ENCODE data around the gene CDK9. TPM values are rescaled to one million over a fixed set of nuclear protein-coding genes. Genes with fewer than 3 reads are reported as not detected.

The CDK9 gene
- total and polyA plus RNA-seq, 5 experiments from 2014 or later = 28.3 to 147 (median 62.9) TPM

- no peaks in the 10 kb centered on the region for H3K9me3 Mint-ChIP-seq
Observed at GRCh38 chr9:127783111-127784008, 2.5 kb upstream of the CDK9 start.

GRCh38 chr9:127785023-127785932, 556 bp upstream of the CDK9 start:
- peak overlapping the region; percentile 93 to 99 (median 97) for H3K27ac Mint-ChIP-seq
- H3K36me3 Mint-ChIP-seq = peaks cover 0 to 38% (median 5%) of the 10 kb centered on the region in 3 donors
- peaks cover 29 to 74% (median 60%) of the 10 kb centered on the region in 4 donors for H3K4me1 Mint-ChIP-seq
- H3K9me3 Mint-ChIP-seq = no peaks in the 10 kb centered on the region
- peak overlapping the region; percentile 71 to 92 (median 88) for H3K4me3 Mint-ChIP-seq
- no peaks in the 10 kb centered on the region for H3K27me3 Mint-ChIP-seq
- POLR2A ChIA-PET = interaction anchor here (0.6 to 9.1 kb wide), 31 partner anchors 10 to 375 kb away, joined by 3 to 237 read pairs (median 4); partner anchors contain the start of genes BBLN, FPGS, PTRH1 and ST6GALNAC4
- ATAC-seq (peak; percentile 54 to 56), DNase-seq (peak; percentile 84 to 95 (median 91))

More at GRCh38 chr9:127783111-127784008, 2.5 kb upstream of the CDK9 start:
- peaks cover 26 to 77% (median 67%) of the 10 kb centered on the region in 4 donors for H3K4me1 Mint-ChIP-seq
- peak overlapping the region; percentile 50 to 90 (median 80) for H3K4me3 Mint-ChIP-seq
- DNase-seq (peak; percentile 33 to 87 (median 73)), ATAC-seq (peak; percentile 18 to 39)
- H3K27ac Mint-ChIP-seq = peak overlapping the region; percentile 93 to 99 (median 97)
- H3K36me3 Mint-ChIP-seq = peaks cover 0 to 20% (median 2%) of the 10 kb centered on the region in 3 donors
- POLR2A ChIA-PET = interaction anchor here (1.0 to 9.1 kb wide), 12 partner anchors 8 to 170 kb away, joined by 3 to 237 read pairs (median 14); partner anchors contain the start of genes ST6GALNAC4 and TOR2A
- no peaks in the 10 kb centered on the region for H3K27me3 Mint-ChIP-seq

- Mint-ChIP-seq H3K4me1 (peaks cover 27 to 65% (median 55%) of the 10 kb centered on the region in 4 donors), H3K36me3 (peaks cover 0 to 51% (median 8%) of the 10 kb centered on the region in 3 donors), H3K9me3 (no peaks in the 10 kb centered on the region), H3K27ac (peak overlapping the region; percentile 74 to 93 (median 89)), H3K27me3 (no peaks in the 10 kb centered on the region), H3K4me3 (peak overlapping the region; percentile 87 to 95 (median 90))
- ATAC-seq (no peak), DNase-seq (peak in 1 of 10 donors; percentile 41)
- POLR2A ChIA-PET = interaction anchor here (0.5 to 5.2 kb wide), 13 partner anchors 10 to 241 kb away, joined by 3 to 46 read pairs (median 4); partner anchors contain the start of gene FPGS
Observed at GRCh38 chr9:127786773-127787104, 905 bp downstream of the CDK9 start.

GRCh38 chr9:127788337-127789011, 2.6 kb downstream of the CDK9 start:
- H3K27me3 Mint-ChIP-seq = no peaks in the 10 kb centered on the region
- H3K4me1 Mint-ChIP-seq = peaks cover 20 to 56% (median 44%) of the 10 kb centered on the region in 4 donors
- no peaks in the 10 kb centered on the region for H3K9me3 Mint-ChIP-seq
- H3K36me3 Mint-ChIP-seq = peaks cover 0 to 62% (median 8%) of the 10 kb centered on the region in 3 donors
- peak overlapping the region in 2 of 10 donors; percentile 55 to 62 for H3K27ac Mint-ChIP-seq
- DNase-seq (no peak), ATAC-seq (no peak)
- peak overlapping the region in 2 of 10 donors; percentile 26 to 63 for H3K4me3 Mint-ChIP-seq
- POLR2A ChIA-PET = interaction anchor here (0.9 to 5.2 kb wide), 5 partner anchors 12 to 81 kb away, joined by 4 to 46 read pairs (median 8); partner anchors contain the start of genes FPGS and TOR2A

GRCh38 chr9:127789179-127789578, 3.3 kb downstream of the CDK9 start:
- peak overlapping the region in 4 of 10 donors; percentile 25 to 59 (median 52) for H3K27ac Mint-ChIP-seq
- no peak for DNase-seq

GRCh38 chr9:127790094-127790855, 4.4 kb downstream of the CDK9 start:
- Mint-ChIP-seq H3K4me1 (peaks cover 12 to 42% (median 29%) of the 10 kb centered on the region in 4 donors), H3K4me3 (peak overlapping the region in 1 of 10 donors; percentile 1), H3K27ac (peak overlapping the region in 7 of 10 donors; percentile 7 to 75 (median 68)), H3K9me3 (no peaks in the 10 kb centered on the region), H3K27me3 (no peaks in the 10 kb centered on the region), H3K36me3 (peaks cover 0 to 62% (median 8%) of the 10 kb centered on the region in 3 donors)
- POLR2A ChIA-PET = interaction anchor here (0.8 kb wide), 1 partner anchor 14 kb away, joined by 3 read pairs; no protein-coding TSS in a partner anchor
- DNase-seq (no peak), ATAC-seq (no peak)

More at GRCh38 chr9:127789179-127789578, 3.3 kb downstream of the CDK9 start:
- H3K4me1 Mint-ChIP-seq = peaks cover 14 to 49% (median 37%) of the 10 kb centered on the region in 4 donors
- POLR2A ChIA-PET = interaction anchor here (0.7 to 5.2 kb wide), 2 partner anchors 14 to 126 kb away, joined by 3 to 46 read pairs; partner anchors contain the start of gene FPGS
- H3K27me3 Mint-ChIP-seq = no peaks in the 10 kb centered on the region
- no peak for ATAC-seq
- H3K4me3 Mint-ChIP-seq = peak overlapping the region in 2 of 10 donors; percentile 40 to 63
- H3K36me3 Mint-ChIP-seq = peaks cover 0 to 62% (median 8%) of the 10 kb centered on the region in 3 donors
- no peaks in the 10 kb centered on the region for H3K9me3 Mint-ChIP-seq

GRCh38 chr9:127791085-127791484, 5.3 kb downstream of the CDK9 start:
- POLR2A ChIA-PET = interaction anchor here (0.8 kb wide), 1 partner anchor 15 kb away, joined by 3 read pairs; no protein-coding TSS in a partner anchor
- Mint-ChIP-seq H3K9me3 (no peaks in the 10 kb centered on the region), H3K4me1 (peaks cover 13 to 47% (median 34%) of the 10 kb centered on the region in 4 donors), H3K27ac (peak overlapping the region in 3 of 10 donors; percentile 7 to 63 (median 45)), H3K36me3 (peaks cover 0 to 62% (median 8%) of the 10 kb centered on the region in 3 donors), H3K27me3 (no peaks in the 10 kb centered on the region), H3K4me3 (no peak overlapping the region)
- DNase-seq (no peak), ATAC-seq (no peak)

GRCh38 chr9:127792417-127793031, 6.7 kb downstream of the CDK9 start:
- Mint-ChIP-seq H3K4me3 (no peak overlapping the region), H3K4me1 (peaks cover 17 to 50% (median 37%) of the 10 kb centered on the region in 4 donors)

GRCh38 chr9:127793093-127793708, 7.4 kb downstream of the CDK9 start:
- Mint-ChIP-seq H3K36me3 (peaks cover 0 to 44% (median 6%) of the 10 kb centered on the region in 3 donors), H3K9me3 (no peaks in the 10 kb centered on the region), H3K27ac (peak overlapping the region in 5 of 10 donors; percentile 27 to 59 (median 50)), H3K4me3 (no peak overlapping the region), H3K4me1 (peaks cover 21 to 51% (median 38%) of the 10 kb centered on the region in 4 donors), H3K27me3 (no peaks in the 10 kb centered on the region)
- POLR2A ChIA-PET = interaction anchor here (0.6 to 2.0 kb wide), 5 partner anchors 9 to 130 kb away, joined by 3 to 10 read pairs (median 5); partner anchors contain the start of gene FPGS
- no peak for DNase-seq
- no peak for ATAC-seq

More at GRCh38 chr9:127792417-127793031, 6.7 kb downstream of the CDK9 start:
- no peak for DNase-seq
- Mint-ChIP-seq H3K27me3 (no peaks in the 10 kb centered on the region), H3K27ac (peak overlapping the region in 8 of 10 donors; percentile 22 to 84 (median 48)), H3K9me3 (no peaks in the 10 kb centered on the region), H3K36me3 (peaks cover 0 to 51% (median 8%) of the 10 kb centered on the region in 3 donors)
- ATAC-seq = no peak
- POLR2A ChIA-PET = interaction anchor here (0.6 to 2.0 kb wide), 8 partner anchors 10 to 118 kb away, joined by 3 to 10 read pairs (median 4); partner anchors contain the start of gene FPGS
